Epithelial cell of proximal tubule (primary cell): ENCODE results near the gene MOCS2. TPM values are rescaled to one million over a fixed set of nuclear protein-coding genes. Genes with fewer than 3 reads are reported as not detected.

Experiments used
- DNase-seq: peaks from one replicate; pipeline ENCODE4 v3.0.0-alpha.2; 2011; ENCODE audit warnings: low read depth
- H3K4me3 ChIP-seq: 2 replicates; pipeline ENCODE4 v1.5.1; 2011; ENCODE audit warnings: low read depth, mild to moderate bottlenecking, low read length
- CTCF ChIP-seq: conservative IDR thresholded peaks from 2 replicates; pipeline ENCODE4 v1.5.1; 2012; ENCODE audit warnings: low read depth, mild to moderate bottlenecking, low read length
- total RNA-seq: library from RNA; depleted of rRNA; stranded (reverse); fragments of >200 nt; gene quantifications from 2 replicates; pipeline ENCODE4 v1.2.3, GENCODE V29; 2015

The MOCS2 gene
- total RNA-seq, 1 donor from 2014 or later, result 39.8 TPM

- no peak for DNase-seq
Observed at GRCh38 chr5:53063791-53064190, 45.8 kb downstream of the MOCS2 start.

GRCh38 chr5:53063176-53063575 is 46.4 kb downstream of the MOCS2 start:
- no peak for DNase-seq
- no peak overlapping the region for H3K4me3 ChIP-seq
- no peak for TF ChIP-seq CTCF

More at GRCh38 chr5:53063791-53064190, 45.8 kb downstream of the MOCS2 start:
- no peak overlapping the region for H3K4me3 ChIP-seq
- no peak for TF ChIP-seq CTCF

- TF ChIP-seq CTCF, result no peak
- DNase-seq, result no peak
- H3K4me3 ChIP-seq, result no peak overlapping the region
Observed at GRCh38 chr5:53059281-53059680, 50.3 kb downstream of the MOCS2 start.

- no peak for DNase-seq
- H3K4me3 ChIP-seq, result no peak overlapping the region
- TF ChIP-seq CTCF, result no peak
Observed at GRCh38 chr5:53055365-53055764, 54.2 kb downstream of the MOCS2 start.

GRCh38 chr5:53053364-53053763 is 56.2 kb downstream of the MOCS2 start:
- no peak overlapping the region for H3K4me3 ChIP-seq
- no peak for TF ChIP-seq CTCF
- no peak for DNase-seq

GRCh38 chr5:53052499-53052898 is 57.1 kb downstream of the MOCS2 start:
- TF ChIP-seq CTCF, result no peak
- no peak for DNase-seq
- H3K4me3 ChIP-seq, result no peak overlapping the region

- no peak overlapping the region for H3K4me3 ChIP-seq
- no peak for TF ChIP-seq CTCF
- DNase-seq, result no peak
Observed at GRCh38 chr5:53048248-53048647, 61.3 kb downstream of the MOCS2 start.
